ENCODE data around the gene B3GNT8. TPM values are rescaled to one million over a fixed set of nuclear protein-coding genes. Genes with fewer than 3 reads are reported as not detected.

B3GNT8 gene
- total RNA-seq, 2 donors from 2014 or later = 3.6 to 9.1 TPM

GRCh38 chr19:41376241-41376997 is 50.8 kb downstream of the B3GNT8 start, which contains the start of gene TMEM91:
Gene TMEM91, plus strand, starts transcription at chr19:41376533. Its CDS starts 1,777 bp downstream, at chr19:41378310.
- intact Hi-C loops (cut with DNase I) = no loop called here
- ATAC-seq (peak; percentile 52), DNase-seq (peak; percentile 38 to 64 (median 54))
- TF ChIP-seq CTCF (IDR thresholded peaks at IDR 0.05) = no peak
- TF ChIP-seq POLR2A (IDR thresholded peaks at IDR 0.05) = peak in 1 of 3 donors; percentile 21
- Histone ChIP-seq H3K27ac (peak within 1 kb of the TSS; percentile 45 to 73 (median 70)), H3K4me3 (peak within 1 kb of the TSS; percentile 32 to 36), H3K9me3 (no peaks in the 10 kb centered on the region), H3K27me3 (no peaks in the 10 kb centered on the region), H3K4me1 (peaks cover 31% of the 10 kb centered on the region), H3K36me3 (replicated peaks in 1 of 2; ENCODE audit: insufficient read depth in 1 of 2, low read depth in 2 of 2) (no peaks in the 10 kb centered on the region)
- WGBS, 2 donors = 2 to 5% methylated on average over 10 to 28 of the region's 47 CpGs

Small RNAs within 50 kb of the gene (small RNA-seq; reads per million reads assigned to genes)
- gene RF00017 = not detected

Other genes starting within 250 kb of the B3GNT8 start
- 1 to 10 TPM in 1 of 2 donors, not detected in 1; 6.7 TPM for gene CYP2S1, start 234.2 kb downstream of the B3GNT8 start, total RNA-seq
- gene AXL, start 208.2 kb downstream of the B3GNT8 start, total RNA-seq = 10 to 100 TPM; 14.2 to 15.0 TPM
- 10 to 100 TPM; 76.0 to 87.3 TPM for gene HNRNPUL1, start 163.0 kb downstream of the B3GNT8 start, total RNA-seq
- 10 to 100 TPM; 10.6 to 11.2 TPM for gene CCDC97, start 117.2 kb downstream of the B3GNT8 start, total RNA-seq
- gene TGFB1, start 73.5 kb downstream of the B3GNT8 start, total RNA-seq = 10 to 100 TPM in 1 of 2 donors, 1 to 10 TPM in 1; 7.8 to 17.1 TPM
- gene B9D2, start 63.2 kb downstream of the B3GNT8 start, total RNA-seq = 1 to 10 TPM in 1 of 2 donors, under 1 TPM in 1; 0.52 to 5.3 TPM
- gene TMEM91, start 50.8 kb downstream of the B3GNT8 start, total RNA-seq = 10 to 100 TPM in 1 of 2 donors, 1 to 10 TPM in 1; 7.5 to 15.5 TPM
- 10 to 100 TPM in 1 of 2 donors, 1 to 10 TPM in 1; 4.3 to 22.8 TPM for gene EXOSC5, start 30.0 kb downstream of the B3GNT8 start, total RNA-seq
- 10 to 100 TPM; 15.2 to 17.9 TPM for gene BCKDHA, start 29.6 kb downstream of the B3GNT8 start, total RNA-seq
- gene DMAC2, start 12.5 kb upstream of the B3GNT8 start, total RNA-seq = 10 to 100 TPM; 13.5 to 45.5 TPM
- gene ERICH4, start 15.8 kb upstream of the B3GNT8 start, total RNA-seq = not detected
- under 1 TPM in 1 of 2 donors, not detected in 1; 0.52 TPM for gene CEACAM21, start 148.8 kb upstream of the B3GNT8 start, total RNA-seq
- gene CEACAM4, start 199.7 kb upstream of the B3GNT8 start, total RNA-seq = 1 to 10 TPM in 1 of 2 donors, not detected in 1; 1.8 TPM

Data from body of pancreas (tissue), 4 donors.